HG03060 (cell line): ENCODE measurements around the gene ZNF282.

Experiments used
- ATAC-seq: cut with Tn5 transposase; IDR thresholded peaks from one replicate; pipeline ENCODE4 v1.9.1; 2021; ENCODE audit warnings: low read depth, moderate number of reproducible peaks; ENCODE audit not compliant: unreplicated experiment

ZNF282 gene

DNA sequence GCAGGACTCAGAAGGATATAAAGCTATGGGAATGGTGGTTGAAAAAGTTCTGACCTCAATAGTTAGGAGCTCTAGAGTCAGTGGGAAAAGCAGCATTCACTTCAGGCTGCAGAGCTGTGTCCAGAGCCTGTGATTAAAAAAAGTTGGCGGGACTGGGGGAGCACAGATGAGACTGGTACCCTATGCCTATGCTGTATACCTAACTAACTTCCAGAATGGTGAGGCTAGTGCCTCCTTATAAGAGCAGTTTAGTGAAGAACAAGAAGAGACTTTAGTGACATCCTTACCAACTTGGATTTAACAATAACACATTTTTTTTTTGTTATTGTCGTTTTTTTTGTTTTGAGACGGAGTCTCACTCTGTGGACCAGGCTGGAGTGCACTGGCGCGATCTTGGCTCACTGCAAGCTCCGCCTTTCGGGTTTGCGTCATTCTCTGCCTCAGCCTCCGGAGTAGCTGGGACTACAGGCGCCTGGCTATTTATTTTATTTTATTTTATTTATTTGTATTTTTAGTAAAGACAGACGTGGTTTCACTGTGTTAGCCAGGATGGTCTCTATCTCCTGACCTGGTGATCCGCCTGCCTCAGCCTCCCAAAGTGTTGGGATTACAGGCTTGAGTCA, 6.6 kb upstream of the ZNF282 start:
- ATAC-seq = no peak

DNA sequence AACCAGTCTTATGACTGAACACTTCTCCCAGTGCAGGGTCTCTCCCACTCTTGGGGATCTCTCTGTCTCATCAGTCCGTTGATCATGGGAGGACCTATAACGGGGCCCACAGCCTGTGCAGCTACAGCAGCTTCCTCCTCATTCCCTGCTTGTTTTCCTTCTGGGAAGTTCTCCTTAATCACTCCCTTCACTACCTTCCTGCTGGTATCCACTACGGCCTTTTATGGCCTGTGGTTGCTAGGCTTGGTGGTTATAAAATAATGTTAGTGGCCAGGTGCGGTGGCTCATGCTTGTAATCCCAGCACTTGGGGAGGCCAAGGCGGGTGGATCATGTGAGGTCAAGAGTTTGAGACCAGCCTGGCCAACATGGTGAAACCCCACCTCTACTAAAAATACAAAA, 3.5 kb upstream of the ZNF282 start:
- no peak for ATAC-seq

DNA sequence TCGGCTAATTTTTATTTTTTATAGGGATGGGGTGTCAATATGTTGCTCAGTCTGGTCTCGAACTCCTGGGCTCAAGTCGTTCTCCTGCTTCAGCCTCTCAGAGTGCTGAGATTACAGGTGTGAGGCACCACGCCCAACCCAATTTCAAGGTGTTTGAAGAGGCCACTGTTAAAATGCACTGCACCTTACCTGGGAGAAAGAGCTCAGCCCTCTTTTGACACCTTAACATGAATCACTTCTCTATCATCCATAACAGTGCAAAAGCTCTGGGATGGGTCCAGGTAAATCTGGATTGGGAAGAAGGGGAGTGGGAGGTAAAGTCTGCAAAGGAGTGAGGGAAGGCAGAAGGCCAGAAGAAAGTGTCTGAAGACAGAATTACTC, 557 bp upstream of the ZNF282 start:
- ATAC-seq = no peak

DNA sequence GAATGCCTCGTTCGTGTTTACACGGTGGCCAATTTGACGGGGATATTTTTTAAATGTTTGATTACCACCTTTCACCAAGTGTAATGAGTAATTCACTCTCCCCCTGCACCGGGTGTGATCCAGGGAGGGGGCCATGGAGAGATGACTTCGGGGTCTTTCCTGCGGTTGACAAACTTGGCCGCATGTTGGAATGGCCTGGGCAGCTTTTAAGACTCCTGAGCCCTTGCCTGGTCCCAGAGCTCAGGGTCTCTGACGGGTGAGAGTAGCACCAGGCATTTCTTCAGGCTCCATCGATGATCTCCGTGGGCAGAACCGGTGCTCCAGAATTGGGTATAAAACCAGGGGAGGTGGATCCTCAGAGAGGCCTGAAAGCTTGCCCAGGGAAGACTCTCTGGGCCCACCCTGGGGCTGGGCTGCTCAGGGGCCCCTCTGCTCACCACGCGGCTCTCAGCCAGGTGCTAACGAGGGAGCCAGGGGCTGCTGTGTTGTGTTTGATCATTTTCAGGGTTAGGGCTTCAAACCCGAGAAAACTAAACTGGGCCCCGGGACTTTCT, 882 bp downstream of the ZNF282 start:
- no peak for ATAC-seq

GRCh38 chr7:149196705-149197171, 1.4 kb downstream of the ZNF282 start:
- no peak for ATAC-seq

- no peak for ATAC-seq
These were observed 2.3 kb downstream of the ZNF282 start for GRCh38 chr7:149197675-149198074.

DNA sequence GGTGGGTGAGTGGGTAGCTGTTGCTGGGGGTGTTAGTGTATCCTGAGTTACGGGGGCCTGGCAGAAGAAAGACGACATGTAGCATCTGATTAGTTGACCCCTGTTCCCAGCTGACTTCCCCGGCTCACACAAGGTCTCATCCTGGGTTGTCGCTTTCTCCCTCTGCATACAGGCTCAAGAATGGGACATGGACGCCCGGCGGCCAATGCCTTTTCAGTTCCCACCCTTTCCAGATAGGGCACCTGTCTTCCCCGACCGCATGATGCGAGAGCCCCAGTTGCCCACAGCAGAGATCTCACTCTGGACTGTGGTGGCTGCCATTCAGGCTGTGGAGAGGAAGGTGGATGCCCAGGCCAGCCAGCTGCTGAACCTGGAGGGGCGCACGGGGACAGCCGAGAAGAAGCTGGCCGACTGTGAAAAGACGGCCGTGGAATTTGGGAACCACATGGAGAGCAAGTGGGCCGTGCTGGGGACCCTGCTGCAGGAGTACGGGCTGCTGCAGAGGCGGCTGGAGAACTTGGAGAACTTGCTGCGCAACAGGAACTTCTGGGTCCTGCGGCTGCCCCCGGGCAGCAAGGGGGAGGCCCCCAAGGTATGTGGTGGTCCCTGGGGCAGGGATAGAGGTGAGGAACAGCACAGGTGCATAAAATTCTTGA, 2.9 kb downstream of the ZNF282 start:
- ATAC-seq = no peak

DNA sequence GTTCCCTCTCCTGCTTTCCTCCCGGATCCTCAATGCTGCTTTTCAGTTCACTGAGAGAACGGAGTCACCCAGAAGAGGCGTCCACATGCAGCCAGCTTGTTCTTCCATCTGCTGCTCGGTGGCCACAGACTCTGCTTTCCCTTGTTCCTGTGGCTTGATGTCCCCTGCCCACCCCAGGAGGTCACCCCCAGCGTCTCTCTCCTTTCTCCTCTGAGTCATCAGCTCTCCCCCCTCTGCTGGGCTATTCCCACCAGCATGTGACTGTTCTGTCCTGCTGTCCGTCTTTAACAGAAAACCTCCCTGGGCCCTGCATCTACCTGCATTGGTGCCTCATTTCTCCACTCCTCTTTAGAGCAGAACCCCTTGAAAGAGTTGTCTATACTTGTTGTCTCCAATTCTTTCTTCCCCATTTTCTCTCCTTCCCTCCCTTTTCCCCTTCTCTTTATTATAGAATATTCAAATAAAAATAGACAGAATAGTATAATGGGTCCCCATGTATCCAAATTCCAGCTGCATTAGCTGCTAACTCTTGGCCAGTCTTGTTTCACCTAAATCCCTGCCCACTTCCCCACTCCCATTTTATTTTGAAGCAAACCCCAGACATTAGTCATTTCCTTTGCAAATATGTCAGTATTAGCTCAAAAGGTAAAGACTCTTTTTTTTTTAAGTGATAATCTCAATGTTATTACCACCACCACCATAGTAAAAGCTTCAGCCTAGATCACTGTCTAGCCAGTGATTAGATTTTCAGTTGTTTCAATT, 4.1 kb downstream of the ZNF282 start:
- no peak for ATAC-seq

DNA sequence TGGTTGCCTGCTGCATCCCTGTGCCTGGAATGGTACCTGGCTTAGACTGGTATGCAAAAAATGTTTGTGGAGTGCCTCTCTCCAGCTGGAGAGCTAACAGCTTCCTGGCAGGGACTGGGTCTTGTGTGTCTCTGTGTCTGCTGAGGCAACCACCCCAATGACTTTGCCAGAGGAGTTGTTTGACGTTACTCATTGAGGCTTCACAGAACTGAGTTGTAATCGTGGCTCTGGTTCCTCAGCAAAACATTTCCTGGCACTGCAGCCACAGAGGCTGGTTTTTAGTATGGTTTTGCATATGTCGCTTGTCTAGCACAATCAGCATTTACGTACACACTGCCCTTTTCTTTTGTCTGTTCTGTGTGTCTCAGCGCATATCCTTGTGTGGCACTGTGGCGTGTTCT, 7.5 kb downstream of the ZNF282 start:
- ATAC-seq = no peak

GRCh38 chr7:149205690-149206381, 10.5 kb downstream of the ZNF282 start:
- no peak for ATAC-seq

GRCh38 chr7:149207324-149208035, 12.1 kb downstream of the ZNF282 start:
- no peak for ATAC-seq

DNA sequence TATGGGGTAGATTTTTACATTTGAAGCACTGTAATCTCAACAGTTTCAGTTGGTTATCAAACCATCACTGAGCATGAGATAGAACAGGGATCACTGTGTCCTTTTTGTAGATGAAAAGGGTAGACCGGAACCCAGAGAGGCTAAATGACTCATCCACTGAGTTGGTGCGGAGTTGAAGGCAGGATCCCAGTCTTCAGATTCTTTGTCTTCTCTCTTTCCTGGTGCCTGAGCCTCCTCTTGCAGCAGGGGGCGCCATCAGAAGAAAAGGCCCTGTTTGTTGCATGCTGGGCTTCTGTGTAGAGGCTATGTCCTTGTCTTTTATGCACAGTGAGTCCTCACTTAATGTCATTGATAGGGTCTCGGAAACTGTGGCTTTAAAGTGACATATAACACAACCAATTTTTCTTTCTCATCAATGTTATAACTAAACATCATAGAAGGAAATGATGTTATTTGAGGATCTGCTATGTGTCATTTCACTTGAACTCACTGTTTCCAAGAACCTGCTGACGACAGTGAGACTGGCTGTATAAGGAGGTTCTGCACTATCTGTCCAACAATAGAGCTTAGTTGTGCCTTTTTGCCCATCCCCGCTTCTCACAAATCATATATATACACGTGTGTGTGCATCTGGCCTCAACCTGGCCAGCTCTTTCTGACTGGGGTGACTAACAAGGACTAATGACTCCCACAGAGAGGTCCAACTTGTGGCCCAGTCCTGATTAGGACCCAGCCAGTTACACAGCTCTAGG, 14.3 kb downstream of the ZNF282 start:
- ATAC-seq = peak; percentile 67

- ATAC-seq = no peak
These were observed 15.2 kb downstream of the ZNF282 start for GRCh38 chr7:149210551-149210950.

GRCh38 chr7:149214020-149214720, 18.8 kb downstream of the ZNF282 start:
- ATAC-seq = no peak

DNA sequence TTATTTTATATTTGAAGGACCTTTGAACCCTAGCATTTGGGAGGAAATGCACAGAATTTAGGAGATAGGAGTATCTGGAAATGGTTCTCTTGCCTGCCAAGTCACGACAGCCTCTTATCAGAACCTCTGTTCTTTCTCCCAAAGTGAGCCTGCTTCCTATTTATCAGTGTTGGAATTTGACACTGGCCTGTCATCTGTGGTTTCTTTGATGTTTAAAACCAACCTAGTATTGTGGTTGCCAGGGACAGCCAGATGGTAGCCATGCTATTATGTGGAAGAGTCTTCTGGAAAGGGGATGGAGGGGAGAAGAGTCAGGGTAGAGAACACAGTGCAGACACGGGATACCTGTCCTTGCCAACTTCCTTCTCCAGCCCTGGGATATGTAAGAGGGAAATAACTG, 21.1 kb downstream of the ZNF282 start:
- ATAC-seq = no peak

GRCh38 chr7:149217570-149217969, 22.2 kb downstream of the ZNF282 start:
- ATAC-seq = no peak

- ATAC-seq = no peak
These were observed 23.4 kb downstream of the ZNF282 start for GRCh38 chr7:149218469-149219420.

DNA sequence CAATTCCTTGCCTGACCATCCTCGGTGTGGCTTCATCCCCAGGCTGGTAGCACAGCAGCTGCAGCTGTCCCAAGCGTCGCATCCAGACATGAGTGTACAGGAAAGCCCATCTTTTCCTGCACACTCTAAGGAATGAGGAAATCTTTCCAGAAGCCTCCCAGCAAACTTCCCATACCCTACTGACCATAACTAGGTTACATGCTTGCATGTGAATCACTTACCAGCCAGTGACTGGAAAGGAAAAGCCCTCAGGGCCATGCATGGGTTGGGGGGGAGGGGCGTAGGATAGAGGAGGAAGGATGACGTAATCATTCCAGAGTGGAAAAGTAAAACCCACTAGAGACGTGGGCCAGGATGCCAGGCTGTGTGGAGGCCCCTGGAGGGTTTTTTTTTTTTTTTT, 25.2 kb downstream of the ZNF282 start:
- no peak for ATAC-seq
